ENCODE measurements around the gene SLC44A4.

DNA sequence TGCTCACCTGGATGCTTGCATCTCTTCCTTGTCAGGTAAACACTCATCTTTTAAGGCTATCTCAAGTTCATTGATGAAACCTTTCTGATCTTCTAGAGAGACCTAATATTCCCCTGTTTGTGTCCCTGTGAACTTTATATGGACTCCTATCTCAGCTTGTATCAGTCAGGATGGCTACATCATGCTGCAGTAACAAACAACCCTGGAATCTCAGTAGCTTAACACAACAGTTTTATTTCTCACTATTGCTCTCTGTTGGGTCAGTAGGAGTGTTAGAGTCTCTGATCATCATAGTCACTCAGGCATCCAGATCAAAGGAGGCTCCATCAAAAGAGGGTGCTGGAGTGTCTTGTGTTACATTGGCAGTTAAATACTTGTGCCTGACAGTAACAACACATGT, 36.6 kb upstream of the SLC44A4 start:
- TF ChIP-seq POLR2AphosphoS5 (IDR thresholded peaks at IDR 0.05; ENCODE audit: borderline replicate concordance, low read depth, low read length): no peak
- no peak for TF ChIP-seq EZH2 (IDR thresholded peaks at IDR 0.05)
- TF ChIP-seq FOXP2 (optimal IDR thresholded peaks at IDR 0.05; ENCODE audit: control extremely low read depth, extremely low read length, insufficient read depth): no peak
